ENCODE results near the gene UQCRHL.

- TF ChIP-seq PATZ1 (CRISPR knock-in tag; IDR thresholded peaks at IDR 0.05; ENCODE audit: borderline replicate concordance) (no peak), ISL1 (CRISPR knock-in tag; IDR thresholded peaks at IDR 0.05) (no peak)
These were observed 9.6 kb downstream of the UQCRHL start for GRCh38 chr1:15797614-15798390.

Data from SK-N-SH treated with all-trans-retinoic acid at 6 μM for 48 hours (cell line).